ENCODE results near the gene DPH1.

DPH1 gene

GRCh38 chr17:2061441-2061958 lies 31.5 kb downstream of the DPH1 start:
- TF ChIP-seq ESRRG (CRISPR knock-in tag; IDR thresholded peaks at IDR 0.05) (no peak), PATZ1 (CRISPR knock-in tag; IDR thresholded peaks at IDR 0.05; ENCODE audit: borderline replicate concordance) (no peak), ZFP3 (CRISPR knock-in tag; IDR thresholded peaks at IDR 0.05) (no peak), BACH2 (CRISPR knock-in tag; IDR thresholded peaks at IDR 0.05; ENCODE audit: borderline replicate concordance) (no peak), OSR1 (CRISPR knock-in tag; IDR thresholded peaks at IDR 0.05) (no peak), ZNF565 (CRISPR knock-in tag; conservative IDR thresholded peaks at IDR 0.05; ENCODE audit: low read depth) (no peak), ZNF70 (CRISPR knock-in tag; IDR thresholded peaks at IDR 0.05) (no peak), TOX (CRISPR knock-in tag; IDR thresholded peaks at IDR 0.05; ENCODE audit: borderline replicate concordance) (no peak)
- ATAC-seq = no peak

DNA sequence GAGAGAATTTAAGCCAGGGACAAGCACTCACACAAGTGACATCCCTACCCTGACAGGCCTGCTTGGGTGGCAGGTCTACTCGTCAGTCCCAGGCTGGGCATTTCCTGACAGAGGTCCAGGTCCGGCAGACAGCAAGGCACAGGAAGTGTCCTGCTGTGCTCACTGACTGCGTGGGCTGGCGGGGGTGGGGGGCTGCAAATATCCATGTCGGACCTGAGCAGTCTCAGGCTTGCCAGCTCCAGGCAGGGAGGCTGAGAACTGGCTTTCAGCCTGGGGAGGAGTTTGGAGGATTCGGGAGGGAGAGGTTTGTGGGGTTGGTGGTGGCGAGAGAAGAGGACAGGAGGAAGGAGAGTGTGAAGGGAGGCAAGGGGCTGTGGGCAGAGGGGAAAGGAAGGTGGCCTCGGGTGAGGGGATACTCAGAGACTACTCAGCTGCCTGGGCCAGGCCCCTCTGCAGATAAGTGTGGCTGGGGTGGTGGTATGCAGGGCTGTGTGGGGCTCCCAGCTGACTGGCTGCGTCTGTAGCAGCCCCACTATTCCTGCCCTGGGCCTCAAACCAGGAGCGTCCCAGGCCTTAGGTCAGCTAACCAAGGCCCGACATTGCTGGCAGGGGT lies 32.7 kb downstream of the DPH1 start:
- peak; percentile 39 for ATAC-seq
- TF ChIP-seq SNAI2 (CRISPR knock-in tag; IDR thresholded peaks at IDR 0.05) = no peak
- TF ChIP-seq RARB (CRISPR knock-in tag; IDR thresholded peaks at IDR 0.05) = no peak
- no peak for TF ChIP-seq BACH2 (CRISPR knock-in tag; IDR thresholded peaks at IDR 0.05; ENCODE audit: borderline replicate concordance)
- no peak for TF ChIP-seq ESRRG (CRISPR knock-in tag; IDR thresholded peaks at IDR 0.05)
- TF ChIP-seq OSR1 (CRISPR knock-in tag; IDR thresholded peaks at IDR 0.05) = no peak
- no peak for TF ChIP-seq ARNTL (CRISPR knock-in tag; IDR thresholded peaks at IDR 0.05; ENCODE audit: borderline replicate concordance, low read depth)
- no peak for TF ChIP-seq TOX (CRISPR knock-in tag; IDR thresholded peaks at IDR 0.05; ENCODE audit: borderline replicate concordance)
- no peak for TF ChIP-seq PPARA (CRISPR knock-in tag; IDR thresholded peaks at IDR 0.05; ENCODE audit: borderline replicate concordance)

GRCh38 chr17:2063261-2064146 lies 33.6 kb downstream of the DPH1 start:
- TF ChIP-seq PATZ1 (CRISPR knock-in tag; IDR thresholded peaks at IDR 0.05; ENCODE audit: borderline replicate concordance) (no peak), POU6F1 (CRISPR knock-in tag; IDR thresholded peaks at IDR 0.05; ENCODE audit: borderline replicate concordance, low read depth) (no peak), ZC3H10 (CRISPR knock-in tag; IDR thresholded peaks at IDR 0.05) (no peak), ZNF8 (CRISPR knock-in tag; IDR thresholded peaks at IDR 0.05) (no peak), ISL1 (CRISPR knock-in tag; IDR thresholded peaks at IDR 0.05) (no peak), BACH2 (CRISPR knock-in tag; IDR thresholded peaks at IDR 0.05; ENCODE audit: borderline replicate concordance) (no peak), TCF4 (CRISPR knock-in tag; IDR thresholded peaks at IDR 0.05; ENCODE audit: borderline replicate concordance) (no peak), GLIS3 (CRISPR knock-in tag; IDR thresholded peaks at IDR 0.05) (no peak), CSDC2 (CRISPR knock-in tag; IDR thresholded peaks at IDR 0.05) (no peak), SNAI2 (CRISPR knock-in tag; IDR thresholded peaks at IDR 0.05) (no peak), CREB5 (CRISPR knock-in tag; IDR thresholded peaks at IDR 0.05; ENCODE audit: low read depth) (no peak), ARNTL (CRISPR knock-in tag; IDR thresholded peaks at IDR 0.05; ENCODE audit: borderline replicate concordance, low read depth) (no peak), PPARA (CRISPR knock-in tag; IDR thresholded peaks at IDR 0.05; ENCODE audit: borderline replicate concordance) (no peak), ZNF70 (CRISPR knock-in tag; IDR thresholded peaks at IDR 0.05) (no peak), ZNF565 (CRISPR knock-in tag; conservative IDR thresholded peaks at IDR 0.05; ENCODE audit: low read depth) (no peak), ZFP3 (CRISPR knock-in tag; IDR thresholded peaks at IDR 0.05) (no peak), ESRRG (CRISPR knock-in tag; IDR thresholded peaks at IDR 0.05) (no peak), TOX (CRISPR knock-in tag; IDR thresholded peaks at IDR 0.05; ENCODE audit: borderline replicate concordance) (no peak)
- TF ChIP-seq, protein P1, sequence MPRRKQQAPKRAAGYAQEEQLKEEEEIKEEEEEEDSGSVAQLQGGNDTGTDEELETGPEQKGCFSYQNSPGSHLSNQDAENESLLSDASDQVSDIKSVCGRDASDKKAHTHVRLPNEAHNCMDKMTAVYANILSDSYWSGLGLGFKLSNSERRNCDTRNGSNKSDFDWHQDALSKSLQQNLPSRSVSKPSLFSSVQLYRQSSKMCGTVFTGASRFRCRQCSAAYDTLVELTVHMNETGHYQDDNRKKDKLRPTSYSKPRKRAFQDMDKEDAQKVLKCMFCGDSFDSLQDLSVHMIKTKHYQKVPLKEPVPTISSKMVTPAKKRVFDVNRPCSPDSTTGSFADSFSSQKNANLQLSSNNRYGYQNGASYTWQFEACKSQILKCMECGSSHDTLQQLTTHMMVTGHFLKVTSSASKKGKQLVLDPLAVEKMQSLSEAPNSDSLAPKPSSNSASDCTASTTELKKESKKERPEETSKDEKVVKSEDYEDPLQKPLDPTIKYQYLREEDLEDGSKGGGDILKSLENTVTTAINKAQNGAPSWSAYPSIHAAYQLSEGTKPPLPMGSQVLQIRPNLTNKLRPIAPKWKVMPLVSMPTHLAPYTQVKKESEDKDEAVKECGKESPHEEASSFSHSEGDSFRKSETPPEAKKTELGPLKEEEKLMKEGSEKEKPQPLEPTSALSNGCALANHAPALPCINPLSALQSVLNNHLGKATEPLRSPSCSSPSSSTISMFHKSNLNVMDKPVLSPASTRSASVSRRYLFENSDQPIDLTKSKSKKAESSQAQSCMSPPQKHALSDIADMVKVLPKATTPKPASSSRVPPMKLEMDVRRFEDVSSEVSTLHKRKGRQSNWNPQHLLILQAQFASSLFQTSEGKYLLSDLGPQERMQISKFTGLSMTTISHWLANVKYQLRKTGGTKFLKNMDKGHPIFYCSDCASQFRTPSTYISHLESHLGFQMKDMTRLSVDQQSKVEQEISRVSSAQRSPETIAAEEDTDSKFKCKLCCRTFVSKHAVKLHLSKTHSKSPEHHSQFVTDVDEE (CRISPR knock-in tag; IDR thresholded peaks at IDR 0.05) = no peak
- TF ChIP-seq, protein P2, sequence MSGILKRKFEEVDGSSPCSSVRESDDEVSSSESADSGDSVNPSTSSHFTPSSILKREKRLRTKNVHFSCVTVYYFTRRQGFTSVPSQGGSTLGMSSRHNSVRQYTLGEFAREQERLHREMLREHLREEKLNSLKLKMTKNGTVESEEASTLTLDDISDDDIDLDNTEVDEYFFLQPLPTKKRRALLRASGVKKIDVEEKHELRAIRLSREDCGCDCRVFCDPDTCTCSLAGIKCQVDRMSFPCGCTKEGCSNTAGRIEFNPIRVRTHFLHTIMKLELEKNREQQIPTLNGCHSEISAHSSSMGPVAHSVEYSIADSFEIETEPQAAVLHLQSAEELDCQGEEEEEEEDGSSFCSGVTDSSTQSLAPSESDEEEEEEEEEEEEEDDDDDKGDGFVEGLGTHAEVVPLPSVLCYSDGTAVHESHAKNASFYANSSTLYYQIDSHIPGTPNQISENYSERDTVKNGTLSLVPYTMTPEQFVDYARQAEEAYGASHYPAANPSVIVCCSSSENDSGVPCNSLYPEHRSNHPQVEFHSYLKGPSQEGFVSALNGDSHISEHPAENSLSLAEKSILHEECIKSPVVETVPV (CRISPR knock-in tag; IDR thresholded peaks at IDR 0.05) = no peak
- no peak for ATAC-seq
